Activated CD4-positive, alpha-beta T cell treated with anti-CD3 and anti-CD28 coated beads, Interleukin-2, amount 50 U/mL, for 4 hours (primary cell): ENCODE results near the gene DLK1.

Experiments
- DNase-seq, 2 experiments: peaks; one replicate each; pipeline ENCODE4 v3.0.0-alpha.2; 2020

DLK1 gene

DNA sequence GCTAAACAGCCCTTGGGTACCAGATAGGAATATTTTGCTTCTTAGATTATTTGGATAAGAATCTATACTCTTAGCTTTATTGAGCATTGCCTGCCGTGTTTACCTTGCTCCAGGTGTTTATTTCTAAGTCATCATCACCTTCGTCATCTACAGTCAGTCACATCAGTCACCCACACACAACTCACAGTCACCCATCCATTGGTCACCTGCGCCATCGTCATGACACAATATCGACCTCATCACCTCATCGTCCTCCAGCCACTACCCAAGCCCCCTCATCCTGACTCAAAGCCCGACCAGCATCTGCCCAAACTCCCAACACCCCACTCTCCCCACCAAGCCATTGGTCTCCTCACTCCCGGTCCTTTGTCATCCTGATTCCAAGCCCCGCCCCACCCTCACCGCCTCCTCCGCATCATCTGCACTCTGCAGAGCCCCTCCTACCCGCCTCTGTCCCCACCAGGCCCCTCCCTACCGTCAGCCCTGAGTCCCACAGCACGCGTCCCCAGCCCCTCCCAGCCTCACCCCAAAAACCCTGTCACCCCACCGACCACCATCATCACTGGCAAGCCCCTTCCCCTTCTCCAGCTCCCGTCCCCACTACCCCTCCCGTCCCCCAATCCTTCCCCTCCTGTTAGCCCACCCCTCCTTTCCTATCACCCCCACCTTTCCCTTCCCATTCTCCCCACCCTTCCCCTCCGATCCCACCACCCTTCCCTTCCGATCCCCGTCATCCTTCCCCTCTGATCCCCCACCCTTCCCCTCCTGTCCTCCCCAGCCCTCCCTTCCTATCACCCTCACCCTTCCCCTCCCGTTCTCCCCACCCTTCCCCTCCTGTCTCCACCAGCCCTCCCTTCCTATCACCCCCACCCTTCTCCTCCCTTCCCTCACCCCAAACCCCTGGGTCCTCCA is 9.8 kb downstream of the DLK1 start:
- DNase-seq, result no peak

DNA sequence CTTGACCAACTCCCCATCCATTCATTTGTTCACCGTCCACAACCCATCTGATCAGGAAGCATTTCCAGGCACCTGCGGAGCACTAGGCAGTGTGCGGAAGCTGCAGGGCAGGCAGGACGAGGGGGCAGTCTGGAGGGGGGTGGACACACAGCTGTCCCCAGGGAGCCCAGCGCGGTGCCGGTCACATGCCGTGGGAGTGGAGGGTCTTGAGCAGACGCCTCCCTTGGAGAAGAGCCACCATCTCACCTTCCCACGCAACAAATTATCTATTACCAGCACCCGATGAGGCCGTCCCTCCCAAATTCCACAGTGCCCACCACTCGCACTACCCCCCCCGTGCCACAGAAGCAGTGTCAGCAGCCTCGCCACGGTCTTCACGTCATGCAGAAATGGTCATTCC is 10.8 kb downstream of the DLK1 start:
- DNase-seq, result no peak

DNA sequence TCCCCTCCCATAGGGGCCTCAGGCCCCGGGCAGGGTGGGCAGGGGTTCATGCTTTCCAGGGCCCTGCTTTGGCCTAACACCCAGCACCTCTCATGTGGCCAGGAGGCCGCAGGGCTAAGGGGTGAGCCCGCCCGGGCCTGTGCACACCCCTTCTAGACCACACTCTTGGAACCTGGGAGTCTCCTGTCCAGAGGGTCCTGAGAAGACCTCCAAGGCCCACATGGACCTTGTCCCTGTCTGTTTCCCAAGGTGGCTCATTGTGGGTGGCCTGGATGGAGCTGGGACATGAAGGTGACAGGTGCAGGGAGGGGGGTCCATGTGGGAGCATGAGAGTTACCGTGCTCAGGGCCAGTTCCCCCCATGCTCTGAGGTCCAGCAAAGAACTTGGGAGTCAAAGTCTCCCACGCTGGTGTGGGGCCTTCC is 11.6 kb downstream of the DLK1 start:
- DNase-seq, result no peak

DNA sequence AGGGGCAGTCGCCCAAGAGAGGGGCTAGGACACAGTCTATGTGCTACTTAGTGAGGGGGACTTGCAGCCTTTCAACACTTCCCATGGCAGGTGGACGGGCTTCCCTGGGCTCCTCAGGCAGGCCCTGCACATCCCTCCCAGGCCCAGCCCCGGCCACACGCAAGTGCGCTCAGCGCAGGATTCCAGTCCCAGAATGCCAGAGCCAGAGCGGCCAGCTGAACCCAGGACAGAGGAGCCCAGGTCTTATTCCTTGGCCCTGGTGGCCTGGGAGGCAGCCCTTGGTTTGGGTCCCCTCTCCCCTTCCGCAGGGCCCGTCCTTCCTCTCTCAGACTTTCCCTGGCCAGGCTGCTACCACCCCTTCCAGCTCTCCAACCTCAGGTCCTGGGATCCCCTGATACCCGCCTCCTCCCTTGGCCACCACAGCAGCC is 12.0 kb downstream of the DLK1 start:
- no peak for DNase-seq

DNA sequence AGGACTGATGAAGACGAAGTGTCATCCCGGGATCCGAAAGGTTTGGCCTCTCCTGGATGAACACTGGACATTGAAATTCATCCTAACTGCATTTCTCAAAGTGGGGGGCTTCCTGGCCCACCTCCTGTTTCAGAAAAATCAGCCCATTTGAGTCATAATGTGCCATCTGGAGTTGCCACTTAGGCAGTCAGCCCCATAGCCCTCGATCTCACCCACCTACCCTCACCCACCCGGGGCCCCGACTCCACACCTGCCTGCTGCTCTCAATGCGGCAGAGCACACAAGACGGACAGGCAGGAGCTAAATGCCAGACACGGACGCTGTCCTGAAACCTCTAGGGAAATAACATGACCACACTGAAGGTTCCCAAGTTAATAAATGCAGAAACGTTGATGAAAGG is 12.6 kb downstream of the DLK1 start:
- DNase-seq, result no peak

DNA sequence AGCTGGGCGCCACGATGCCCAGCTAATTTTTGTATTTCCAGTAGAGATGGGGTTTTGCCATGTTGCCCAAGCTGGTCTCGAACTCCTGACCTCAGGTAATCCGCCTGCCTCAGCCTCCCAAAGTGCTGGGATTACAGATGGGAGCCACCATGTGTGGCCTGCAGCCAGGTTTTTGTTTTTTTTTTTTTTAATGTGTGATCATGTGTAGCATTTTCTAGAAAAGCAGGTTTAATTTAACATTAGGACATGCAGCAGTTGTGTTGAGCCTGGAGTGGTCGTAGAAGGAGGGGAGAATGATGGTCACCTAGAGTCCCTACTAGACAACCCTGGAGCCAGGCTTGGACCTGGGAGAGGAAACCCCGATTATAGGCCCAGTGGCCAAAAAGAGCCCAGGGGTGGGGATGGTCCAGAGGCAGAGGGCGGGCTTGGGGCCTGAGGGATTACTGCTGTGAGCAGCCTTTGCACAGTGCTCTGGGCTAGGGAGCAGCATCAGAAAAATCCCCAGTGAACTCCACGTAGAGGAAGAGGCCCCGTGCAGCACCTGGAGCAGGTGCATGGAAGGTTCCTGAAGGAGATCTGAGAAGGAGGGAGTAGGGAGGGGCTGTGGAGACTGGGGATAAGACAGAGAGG is 13.6 kb downstream of the DLK1 start:
- DNase-seq, result no peak

DNA sequence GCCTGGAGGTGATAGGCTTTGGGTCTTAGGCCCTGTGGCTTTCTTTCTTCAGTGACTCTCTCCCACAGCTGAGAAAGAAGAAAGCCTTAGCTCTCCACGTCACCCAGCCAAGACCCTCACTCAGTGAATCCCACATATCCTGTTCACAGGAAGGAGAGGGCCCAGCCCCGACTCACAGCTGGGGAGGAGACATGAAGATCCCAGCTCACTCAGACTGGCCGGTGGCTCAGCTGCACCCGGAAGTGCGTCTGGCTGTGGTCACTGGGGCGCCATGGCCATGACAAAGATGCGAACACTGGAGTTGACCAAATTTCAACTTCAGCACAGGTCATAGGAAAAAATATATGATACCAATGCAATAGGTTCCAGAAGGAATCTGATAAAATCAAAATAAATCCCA is 14.2 kb downstream of the DLK1 start:
- no peak for DNase-seq

DNA sequence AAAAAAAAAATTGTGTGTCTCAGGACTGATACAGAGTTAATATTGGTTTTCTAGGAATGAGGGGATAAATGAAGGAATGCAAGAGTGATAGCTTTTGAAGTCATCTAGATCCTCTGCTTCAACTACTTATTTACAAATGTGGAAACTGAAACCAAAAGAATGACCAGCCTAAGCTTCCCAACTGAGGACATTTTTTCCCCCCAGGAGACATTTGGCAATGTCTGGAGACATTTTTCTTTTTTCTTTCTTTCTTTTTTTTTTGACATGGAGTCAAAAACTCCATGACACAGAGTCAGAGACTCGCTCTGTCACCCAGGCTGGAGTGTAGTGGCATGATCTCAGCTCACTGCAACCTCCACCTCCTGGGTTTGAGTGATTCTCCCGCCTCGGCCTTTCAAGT is 15.3 kb downstream of the DLK1 start:
- no peak for DNase-seq

DNA sequence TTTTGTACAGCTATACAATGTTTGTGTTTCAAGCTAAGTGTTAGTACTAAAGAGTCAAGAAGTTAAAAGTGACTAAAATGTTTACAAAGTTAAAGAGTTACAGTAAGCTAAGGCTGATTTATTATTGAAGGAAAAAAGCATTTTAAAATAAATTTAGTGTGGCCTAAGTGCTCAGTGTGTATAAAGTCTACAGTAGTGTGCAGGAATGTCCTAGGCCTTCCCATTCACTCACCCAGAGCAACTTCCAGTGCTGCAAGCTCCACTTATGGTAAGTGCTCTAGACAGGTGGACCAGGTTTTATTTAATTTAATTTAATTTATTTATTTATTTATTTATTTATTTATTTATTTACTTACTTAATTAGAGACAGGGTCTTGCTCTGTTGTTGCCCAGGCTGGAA is 19.6 kb downstream of the DLK1 start:
- no peak for DNase-seq

DNA sequence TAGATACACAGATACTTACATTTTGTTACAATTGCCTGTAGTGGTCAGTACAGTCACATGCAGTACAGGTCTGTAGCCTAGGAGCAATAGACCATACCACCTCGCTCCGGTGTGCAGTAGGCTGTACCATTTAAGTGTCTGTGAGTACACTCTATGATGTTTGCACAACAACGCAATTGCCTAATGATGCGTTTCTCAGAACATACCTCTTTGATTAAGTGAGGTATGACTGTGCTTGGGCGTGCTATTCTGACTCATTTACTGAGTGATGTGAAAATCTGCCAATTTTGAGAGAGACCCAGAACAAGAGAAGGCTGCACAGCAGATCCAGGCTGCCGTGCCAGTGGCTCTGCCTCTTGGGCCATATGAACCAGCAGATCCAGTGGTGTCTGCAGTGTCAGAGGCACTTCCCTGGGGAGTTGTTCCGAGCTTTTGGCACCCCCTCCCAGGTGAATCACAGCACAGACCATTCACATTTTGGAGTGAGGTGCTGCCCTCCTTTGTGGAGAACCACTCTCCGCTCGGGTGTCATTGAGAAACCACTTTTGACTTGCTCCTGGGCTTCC is 20.4 kb downstream of the DLK1 start:
- DNase-seq, result no peak

DNA sequence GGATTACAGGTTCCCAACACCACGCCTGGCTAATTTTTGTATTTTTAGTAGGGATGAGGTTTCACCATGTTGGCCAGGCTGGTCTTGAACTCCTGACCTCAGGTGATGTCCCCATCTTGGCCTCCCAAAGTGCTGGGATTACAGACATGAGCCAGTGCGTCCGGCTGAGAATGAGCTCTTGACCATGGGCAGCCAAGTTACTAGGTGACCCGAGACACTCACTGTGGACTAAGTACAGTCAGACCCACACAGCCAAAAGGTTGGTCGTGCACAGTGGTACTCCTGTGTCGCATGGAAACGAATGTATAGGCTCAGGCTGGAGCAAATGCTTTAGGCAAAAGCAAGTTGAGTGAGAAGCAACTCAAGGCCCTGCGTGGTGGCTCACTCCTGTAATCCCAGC is 21.0 kb downstream of the DLK1 start:
- no peak for DNase-seq

DNA sequence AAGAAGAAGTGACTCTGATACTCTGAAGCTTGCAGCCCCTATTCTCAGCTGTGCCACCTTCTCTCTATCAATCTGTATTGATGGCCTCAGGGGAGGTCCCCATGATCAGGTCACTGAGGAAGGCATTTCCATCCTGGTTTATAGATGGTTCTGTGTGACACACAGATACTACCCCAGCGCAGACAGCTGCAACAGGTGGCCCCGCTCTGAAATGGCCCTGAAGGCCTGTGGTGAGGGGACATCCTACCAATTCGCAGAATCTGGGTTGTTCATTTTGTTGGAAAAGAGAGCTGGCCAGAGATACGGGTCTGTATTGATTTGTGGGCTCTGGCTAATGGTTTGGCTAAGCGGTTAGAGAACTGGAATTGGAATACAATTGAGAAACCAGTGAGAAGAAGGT is 21.7 kb downstream of the DLK1 start:
- no peak for DNase-seq

DNA sequence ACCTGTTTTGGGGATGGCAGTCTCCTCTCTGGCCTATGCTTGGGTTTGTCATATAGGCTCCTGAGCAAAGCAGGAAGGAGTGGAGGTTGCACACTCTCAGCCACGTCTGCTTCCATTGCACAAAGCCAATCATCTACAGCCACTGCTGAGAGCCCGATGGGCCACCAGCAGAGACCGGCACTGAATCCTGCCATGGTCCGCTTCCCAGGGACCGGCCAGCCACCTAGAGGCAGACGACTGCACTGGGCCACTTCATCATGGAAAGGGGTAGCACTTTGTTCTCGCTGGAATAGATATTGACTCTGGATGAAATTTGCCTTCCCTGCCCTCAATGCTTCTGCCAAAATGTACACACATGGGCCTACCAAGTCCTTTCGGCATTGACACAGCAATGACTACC is 22.3 kb downstream of the DLK1 start:
- DNase-seq, result no peak

DNA sequence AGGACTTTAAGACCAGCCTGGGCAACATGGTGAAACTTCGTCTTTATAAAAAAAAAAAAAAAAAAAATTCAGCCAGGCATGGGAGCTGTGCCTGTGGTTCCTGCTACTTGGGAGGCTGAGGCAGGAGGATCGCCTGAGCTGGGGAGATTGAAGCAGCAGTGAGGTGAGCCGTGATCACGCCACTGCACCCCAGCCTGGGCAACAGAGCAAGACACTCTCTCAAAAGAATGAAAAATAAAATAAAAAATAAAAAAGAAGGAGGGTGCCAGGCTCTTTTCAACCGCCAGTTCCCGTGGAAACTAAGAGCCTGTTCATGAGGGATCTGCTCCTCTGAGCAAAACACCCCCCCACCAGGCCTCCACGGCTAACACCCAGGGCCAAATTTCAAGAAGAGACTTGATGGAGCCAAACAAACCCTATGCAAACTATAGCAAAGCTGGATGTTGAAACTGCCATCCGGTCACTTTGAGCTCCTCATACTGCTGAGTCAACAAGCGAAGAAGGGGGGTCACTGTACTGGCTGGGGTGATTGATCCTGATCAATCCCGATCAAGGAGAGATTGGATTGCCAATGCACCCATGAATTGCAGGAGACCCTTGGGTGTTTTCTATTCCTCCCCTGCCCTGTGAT is 23.4 kb downstream of the DLK1 start:
- no peak for DNase-seq

DNA sequence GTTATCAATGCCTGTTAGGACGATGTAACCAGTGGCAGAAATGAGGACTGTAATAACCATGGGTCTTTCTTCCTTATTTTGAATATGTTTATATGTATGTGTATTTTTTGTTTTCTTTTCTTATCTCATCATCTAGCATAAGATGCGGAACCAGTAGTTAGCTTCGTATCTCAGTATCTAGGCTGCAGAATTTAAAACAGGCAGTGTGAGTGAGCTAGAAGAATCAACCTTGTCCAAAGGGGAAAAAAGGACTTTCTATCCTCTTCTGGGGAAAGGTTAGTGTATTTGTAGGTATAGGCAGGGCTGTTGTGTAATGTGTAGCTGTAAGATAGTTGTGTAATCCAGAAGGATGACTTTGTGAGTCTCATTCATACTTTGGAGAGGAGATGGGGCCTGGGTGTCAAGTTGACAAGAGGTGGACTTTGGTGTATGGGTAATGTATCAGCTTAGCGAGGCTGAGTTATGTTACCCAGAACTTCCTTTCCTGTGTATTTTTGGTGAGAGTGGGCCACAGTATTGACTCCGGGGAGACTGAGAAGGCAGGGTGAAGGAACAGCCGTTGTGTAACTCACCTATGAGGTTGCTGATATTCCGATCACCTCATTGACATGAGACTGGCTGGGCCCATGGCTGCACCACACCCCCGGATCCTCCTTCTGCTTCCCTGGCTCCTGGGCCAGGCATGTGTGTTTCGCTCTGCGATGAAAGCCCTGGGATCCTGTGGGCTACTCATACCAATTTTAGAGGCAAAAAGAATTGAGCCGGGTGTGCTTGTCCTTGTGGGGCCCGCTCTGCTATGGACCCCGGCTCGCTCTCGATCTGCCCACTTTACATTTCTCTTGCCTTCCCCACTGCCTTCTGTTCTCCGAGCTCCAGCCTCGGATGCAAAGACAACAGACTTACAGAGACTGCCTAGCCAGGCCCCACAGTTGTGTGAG is 24.3 kb downstream of the DLK1 start:
- no peak for DNase-seq

DNA sequence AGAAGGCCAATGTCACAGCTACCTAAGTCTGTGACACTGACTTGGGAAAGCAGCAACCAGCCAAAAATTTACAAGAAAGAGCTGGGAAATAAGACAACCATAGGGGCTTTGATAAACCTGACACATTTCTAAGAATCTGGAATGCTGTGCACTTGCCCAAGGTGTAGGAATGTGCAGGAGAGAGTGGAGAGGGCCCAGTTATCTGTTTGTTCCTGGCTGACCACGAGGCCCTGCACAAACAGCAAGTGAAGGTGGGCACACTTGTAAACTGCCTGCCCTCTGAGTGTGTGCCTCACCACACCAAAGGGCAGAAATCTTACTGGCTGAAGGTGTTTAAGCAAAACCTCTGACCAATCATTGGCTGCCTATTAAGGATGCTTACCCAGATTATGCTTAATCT is 27.3 kb downstream of the DLK1 start:
- no peak for DNase-seq

DNA sequence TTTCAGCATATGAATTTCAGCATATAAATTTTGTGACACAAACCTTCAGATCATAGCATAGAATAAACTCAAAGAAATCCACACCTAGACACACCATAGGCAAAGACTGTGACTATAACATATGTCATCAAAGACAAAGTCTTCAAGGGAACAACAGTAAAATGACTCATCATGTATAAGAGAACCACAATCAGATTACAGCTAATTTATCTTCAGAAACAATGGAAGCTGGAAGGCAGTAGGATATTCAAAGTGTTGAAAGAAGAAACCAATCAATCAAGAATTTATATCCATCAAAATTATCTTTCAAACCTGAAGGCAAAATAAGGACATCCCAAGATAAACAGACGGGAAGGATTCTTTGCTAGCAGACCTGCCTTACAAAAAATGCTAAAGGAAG is 29.0 kb downstream of the DLK1 start:
- DNase-seq, result no peak

DNA sequence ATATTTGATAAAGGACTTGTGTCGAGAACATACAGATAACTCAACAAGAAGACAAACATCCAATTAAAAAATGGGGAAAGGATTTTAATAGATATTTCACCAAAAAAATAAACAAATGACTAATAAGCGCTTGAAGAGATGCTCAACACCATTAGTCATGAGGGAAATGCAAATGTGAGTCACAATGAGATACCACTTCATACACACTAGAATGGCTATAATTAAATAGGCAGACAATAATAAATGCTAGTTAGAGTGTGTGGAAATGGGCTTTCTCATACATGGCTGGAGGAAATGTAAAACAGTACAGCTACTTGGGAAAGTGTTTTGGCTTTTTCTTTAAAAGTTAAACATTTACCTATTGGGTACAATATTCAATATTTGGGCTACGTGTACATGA is 34.8 kb downstream of the DLK1 start:
- DNase-seq, result no peak

DNA sequence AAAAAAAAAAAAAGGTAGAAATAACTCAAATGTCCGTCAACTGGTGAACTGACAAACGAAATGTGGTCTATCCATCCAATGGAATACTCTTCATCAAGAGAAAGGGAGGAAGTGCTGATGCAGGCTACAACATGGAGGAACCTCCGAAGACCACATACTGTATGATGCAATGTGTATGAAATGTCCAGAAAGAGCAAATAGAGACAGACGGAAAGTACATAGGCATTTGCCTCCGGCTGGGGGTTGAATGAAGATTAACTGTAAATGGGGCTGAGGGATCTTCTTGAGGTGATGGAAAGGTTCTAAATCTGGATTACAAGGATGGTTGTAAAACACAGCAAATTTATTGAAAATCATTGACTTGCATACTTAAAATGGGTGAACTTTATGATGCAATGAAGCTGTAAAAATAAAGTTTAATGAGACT is 35.4 kb downstream of the DLK1 start:
- DNase-seq, result no peak

DNA sequence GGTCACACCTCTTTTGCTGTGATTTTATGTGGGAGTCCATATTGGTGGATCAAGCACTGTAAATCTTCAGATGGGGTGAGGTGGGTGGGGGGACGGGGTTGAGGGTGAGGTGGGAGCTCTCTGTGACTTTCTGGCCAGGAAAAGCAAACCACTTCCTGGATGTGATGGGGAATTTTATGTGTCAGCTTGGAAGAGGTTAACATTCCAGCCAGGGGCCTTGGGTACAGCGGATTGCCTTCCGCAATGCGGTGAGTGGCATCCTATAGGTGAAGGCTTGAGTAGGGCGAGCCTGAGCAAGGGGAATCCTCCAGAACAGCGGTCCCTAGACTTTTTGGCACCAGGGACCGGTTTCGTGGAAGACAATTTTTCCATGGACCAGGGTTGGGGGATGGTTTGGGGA is 36.2 kb downstream of the DLK1 start:
- DNase-seq, result no peak

DNA sequence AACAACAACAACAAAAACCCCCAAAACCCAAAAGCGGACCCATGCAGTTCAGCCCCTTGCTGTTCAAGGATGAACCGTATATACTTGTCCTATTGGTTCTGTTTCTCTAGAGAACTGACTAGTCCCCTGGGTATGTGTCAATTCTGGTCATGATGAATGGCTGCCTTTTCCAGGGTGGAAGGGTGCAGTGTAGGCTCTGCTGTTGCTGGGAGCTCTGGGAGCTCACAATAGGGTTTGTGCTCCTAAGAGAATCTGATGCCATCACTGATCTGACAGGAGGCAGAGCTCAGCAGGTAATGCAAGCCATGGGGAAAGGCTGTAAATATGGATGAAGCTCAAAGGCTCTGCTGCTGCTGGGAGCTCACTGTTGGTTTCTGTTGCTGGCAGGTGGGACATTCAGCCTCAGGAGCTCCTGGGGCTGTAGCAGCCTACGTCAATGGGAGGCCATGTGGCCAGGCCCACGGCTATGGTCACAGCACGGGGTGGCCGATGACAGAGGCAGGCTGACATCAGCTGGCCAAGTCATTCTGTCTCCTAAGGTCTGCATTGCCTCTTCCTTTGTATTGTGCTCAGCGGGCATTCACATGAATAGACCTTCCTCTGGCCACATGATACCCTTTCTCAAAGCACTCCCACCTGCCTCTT is 37.9 kb downstream of the DLK1 start:
- no peak for DNase-seq

DNA sequence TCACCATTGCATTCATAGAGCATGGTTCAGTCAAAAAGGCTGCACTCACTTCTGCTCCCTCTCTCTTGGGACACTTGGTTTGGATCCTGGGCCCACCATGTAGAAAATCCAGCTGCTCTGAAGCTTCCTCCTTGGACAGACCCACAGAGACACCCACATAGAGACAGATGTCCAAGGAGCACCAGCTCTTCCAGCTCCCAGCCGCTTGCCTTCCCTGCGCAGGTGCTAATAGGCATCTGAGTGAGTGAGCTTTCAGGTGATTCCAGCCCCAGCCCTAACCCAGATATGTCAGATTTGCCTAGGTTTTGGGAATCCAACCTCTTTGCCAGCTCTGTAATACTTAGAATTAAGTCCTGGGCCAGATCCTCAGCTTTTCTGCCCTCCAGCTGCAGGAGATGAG is 38.6 kb downstream of the DLK1 start:
- no peak for DNase-seq
